DMS 273 (cell line): ENCODE results near the gene NECTIN2.
"Not testable (repeated sequence)": the region's sequence is repeated elsewhere in the genome, so short reads cannot be mapped to it uniquely, and the experiment has no call there.

ENCODE experiments used
- DNase-seq: peaks from one replicate; lab custom pipeline; 2025; ENCODE audit not compliant: unreplicated experiment; lab: John Stamatoyannopoulos, UW

Gene NECTIN2

DNA sequence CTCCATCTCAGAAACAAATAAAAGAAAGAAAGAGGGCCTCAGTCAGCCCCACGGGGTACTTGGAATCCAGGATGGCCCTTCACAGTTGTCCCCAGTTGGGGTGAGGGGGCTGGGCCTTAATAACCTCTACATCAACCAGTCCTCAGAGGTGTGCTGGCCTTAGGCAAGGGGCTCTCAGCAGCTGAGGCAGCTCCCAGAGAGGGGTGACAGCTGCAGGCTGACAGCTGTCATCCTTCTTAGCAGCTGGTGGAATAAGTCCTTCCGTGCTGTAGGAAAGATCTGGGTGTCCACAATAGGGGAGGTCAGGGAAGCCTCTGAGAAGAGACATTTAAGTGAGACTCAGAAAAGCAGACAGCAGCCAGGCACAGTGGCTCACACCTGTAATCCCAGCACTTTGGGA is 29.8 kb upstream of the NECTIN2 start:
- DNase-seq, result peak; percentile 86

DNA sequence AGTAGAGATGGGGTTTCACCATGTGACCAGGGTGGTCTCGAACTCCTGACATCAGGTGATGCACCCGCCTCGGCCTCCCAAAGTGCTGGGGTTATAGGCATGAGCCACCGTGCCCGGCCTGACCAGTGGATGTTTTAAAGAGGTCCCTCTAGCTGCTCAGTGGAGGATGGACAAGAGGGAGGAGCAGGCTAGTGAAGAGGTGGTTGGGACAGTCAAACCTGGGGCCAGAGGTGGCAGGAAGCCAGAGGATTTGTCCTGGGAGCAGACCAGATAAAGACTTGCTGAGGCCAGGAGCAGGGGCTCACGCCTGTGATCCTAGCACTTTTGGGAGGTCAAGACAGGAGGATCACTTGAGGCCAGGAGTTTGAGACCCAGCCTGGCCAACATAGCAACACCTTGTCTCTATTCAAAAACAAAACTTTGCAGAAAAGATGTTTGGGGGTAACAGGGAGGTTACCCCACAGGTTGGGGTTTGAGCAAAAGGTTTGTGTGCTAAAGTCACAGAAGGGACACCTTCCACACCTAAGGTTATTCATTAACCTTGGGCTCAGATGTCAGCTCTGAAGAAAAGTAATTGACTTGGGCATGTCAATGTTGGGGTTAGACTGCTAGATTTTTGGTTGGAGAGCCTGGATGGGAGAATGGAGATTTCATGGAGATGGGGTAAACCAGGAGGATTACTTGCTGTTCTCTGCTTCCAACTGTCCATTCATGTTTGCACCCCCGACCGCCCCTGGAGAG is 28.2 kb upstream of the NECTIN2 start:
- DNase-seq, result no peak

DNA sequence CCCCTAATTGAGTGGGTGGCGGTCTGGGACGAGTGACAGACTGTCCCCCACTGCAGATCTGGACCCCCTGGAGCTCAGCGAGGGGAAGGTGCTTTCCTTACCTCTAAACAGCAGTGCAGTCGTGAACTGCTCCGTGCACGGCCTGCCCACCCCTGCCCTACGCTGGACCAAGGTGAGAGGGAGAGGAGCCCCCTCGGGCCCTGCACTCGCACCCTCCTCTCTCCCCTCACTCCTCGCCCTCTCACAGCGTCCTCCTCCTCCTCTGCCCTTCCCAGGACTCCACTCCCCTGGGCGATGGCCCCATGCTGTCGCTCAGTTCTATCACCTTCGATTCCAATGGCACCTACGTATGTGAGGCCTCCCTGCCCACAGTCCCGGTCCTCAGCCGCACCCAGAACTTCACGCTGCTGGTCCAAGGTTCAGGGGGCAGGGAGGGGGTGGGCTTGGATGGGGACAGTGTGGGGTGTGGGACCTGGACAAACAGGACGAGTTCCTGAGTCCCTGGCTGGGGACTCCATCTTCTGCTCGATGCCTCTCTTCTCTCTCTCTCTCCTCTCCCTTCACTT is 27.5 kb upstream of the NECTIN2 start:
- no peak for DNase-seq

DNA sequence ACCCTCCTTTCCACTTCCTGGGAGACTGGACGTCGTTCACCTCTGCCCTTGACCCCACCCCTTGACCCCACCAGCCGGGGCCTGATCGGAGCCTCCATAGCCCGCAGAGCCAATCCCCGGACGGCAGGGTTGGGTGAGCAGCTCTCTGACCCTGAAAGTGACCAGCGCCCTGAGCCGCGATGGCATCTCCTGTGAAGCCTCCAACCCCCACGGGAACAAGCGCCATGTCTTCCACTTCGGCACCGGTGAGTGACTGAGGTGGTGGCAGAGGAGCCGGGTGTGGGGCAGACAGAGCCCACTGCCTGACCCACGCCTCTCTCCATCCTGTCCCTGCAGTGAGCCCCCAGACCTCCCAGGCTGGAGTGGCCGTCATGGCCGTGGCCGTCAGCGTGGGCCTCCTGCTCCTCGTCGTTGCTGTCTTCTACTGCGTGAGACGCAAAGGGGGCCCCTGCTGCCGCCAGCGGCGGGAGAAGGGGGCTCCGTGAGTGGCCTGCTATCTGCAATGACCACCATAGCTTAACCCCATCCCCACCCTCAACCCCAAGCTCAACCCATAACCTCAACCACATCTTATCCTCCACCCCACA is 26.8 kb upstream of the NECTIN2 start:
- no peak for DNase-seq

DNA sequence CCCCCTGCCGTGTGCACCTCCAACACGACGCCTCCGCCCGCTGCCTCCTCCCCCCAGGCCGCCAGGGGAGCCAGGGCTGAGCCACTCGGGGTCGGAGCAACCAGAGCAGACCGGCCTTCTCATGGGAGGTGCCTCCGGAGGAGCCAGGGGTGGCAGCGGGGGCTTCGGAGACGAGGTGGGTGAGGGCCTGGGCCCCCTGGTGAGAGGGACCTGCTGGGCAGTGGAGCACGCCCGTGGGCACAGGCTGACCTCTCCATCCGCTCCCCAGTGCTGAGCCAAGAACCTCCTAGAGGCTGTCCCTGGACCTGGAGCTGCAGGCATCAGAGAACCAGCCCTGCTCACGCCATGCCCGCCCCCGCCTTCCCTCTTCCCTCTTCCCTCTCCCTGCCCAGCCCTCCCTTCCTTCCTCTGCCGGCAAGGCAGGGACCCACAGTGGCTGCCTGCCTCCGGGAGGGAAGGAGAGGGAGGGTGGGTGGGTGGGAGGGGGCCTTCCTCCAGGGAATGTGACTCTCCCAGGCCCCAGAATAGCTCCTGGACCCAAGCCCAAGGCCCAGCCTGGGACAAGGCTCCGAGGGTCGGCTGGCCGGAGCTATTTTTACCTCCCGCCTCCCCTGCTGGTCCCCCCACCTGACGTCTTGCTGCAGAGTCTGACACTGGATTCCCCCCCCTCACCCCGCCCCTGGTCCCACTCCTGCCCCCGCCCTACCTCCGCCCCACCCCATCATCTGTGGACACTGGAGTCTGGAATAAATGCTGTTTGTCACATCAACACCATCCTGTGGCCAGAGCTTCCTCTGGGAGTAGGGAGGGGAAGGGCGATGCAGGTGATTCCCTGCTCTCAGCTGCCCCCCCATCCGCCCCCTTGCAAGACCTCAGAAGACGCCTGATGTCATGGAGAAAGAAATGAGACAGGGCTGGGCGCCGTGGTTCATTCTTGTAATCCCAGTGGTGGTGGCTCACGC is 25.2 kb upstream of the NECTIN2 start:
- no peak for DNase-seq

DNA sequence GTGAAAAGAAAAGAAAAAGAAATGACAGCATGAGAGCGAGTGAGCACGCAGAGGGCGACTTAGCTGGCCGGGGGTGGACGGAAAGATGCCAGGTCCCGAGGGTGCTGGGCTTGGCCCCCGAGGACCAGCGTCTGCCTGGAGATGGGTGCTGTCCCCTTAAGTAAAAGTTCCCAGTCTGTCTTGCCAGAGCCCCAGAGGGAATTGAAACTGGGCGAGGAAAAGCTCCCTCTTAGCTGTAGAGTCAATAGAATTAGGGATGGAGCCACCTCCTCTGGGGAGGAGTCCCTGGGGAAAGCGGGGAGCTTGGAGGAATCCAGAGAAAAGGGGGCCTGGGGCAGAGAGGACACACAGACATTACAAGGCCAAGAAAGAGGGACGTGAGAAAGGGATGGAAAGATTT is 23.9 kb upstream of the NECTIN2 start:
- no peak for DNase-seq

DNA sequence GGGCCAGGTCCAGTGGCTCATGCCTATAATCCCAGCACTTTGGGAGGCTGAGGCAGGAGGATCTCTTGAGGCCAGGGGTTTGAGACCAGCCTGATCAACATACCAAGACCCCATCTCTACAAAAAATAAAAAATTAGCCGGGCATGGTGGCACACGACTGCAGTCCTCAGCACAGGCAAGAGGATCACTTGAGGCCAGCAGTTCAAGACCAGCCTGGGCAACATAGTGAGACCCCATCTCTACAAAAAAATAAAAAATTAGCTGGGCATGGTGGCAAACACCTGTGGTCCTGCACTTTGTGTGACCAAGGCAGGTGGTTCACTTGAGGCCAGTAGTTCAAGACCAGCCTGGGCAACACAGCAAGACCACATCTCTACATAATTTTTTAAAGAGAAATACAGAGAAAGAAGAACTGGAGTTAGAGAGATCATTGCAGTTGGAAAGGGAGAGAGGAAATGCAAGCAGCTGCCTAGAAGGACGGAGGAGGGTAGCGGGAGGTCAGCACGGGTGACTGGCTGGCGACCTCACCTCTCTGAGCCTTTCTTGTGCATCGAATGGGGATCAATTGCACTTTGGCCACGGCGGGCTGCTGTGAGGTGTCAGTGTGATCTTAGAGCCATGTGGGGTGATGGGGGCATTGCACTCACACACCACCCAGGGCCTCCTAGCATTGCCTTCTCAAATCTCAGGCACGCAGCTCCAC is 23.3 kb upstream of the NECTIN2 start:
- DNase-seq, result no peak

DNA sequence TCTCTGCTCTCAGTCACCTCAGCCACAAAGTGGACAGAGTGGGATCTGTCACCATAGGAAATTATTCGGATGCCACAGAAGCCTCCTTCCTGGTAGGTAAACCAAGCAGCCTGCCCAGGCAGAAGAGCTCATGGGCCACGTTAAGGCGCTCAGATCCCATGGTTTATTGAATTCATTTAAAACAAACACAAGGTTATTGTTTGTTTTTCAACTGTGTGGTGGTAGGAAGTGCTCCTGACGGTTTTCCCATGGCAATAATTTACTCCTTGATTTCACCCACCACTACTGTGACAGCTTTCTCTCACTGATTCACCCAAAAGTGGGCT is 22.8 kb upstream of the NECTIN2 start:
- DNase-seq, result no peak

DNA sequence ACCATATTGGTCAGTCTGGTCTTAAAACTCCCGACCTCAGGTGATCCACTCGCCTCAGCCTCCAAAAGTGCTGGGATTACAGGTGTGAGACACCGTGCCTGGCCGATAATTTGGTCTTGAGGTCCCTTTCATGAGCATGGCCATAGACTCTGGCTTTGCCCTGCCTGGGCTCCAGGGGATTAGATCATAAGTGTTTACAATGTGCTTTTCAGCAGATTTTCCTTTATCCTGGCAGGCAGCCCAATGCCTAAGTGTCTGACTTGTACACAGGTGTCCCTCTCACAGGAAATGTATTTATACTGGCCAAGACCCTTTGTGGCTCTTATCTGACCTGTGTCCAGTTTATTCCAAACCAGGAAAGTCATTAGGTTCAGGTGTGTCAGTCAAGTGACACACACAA is 21.3 kb upstream of the NECTIN2 start:
- no peak for DNase-seq

DNA sequence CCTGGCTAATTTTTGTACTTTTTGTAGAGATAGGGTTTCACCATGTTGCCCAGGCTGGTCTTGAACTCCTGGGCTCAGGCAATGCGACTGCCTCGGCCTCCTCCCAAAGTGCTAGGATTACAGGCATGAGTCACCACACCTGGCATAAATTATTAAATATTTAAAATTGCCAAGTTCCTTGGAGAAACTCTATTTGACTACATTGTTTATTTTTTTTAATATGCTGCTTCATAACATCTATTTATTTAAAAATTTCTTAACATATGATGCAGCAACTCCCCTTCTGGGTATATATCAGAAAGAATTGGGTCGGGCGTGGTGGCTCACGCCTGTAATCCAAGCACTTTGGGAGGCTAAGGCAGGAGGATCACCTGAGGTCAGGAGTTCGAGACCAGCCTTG is 13.2 kb upstream of the NECTIN2 start:
- DNase-seq, result not testable (repeated sequence)

DNA sequence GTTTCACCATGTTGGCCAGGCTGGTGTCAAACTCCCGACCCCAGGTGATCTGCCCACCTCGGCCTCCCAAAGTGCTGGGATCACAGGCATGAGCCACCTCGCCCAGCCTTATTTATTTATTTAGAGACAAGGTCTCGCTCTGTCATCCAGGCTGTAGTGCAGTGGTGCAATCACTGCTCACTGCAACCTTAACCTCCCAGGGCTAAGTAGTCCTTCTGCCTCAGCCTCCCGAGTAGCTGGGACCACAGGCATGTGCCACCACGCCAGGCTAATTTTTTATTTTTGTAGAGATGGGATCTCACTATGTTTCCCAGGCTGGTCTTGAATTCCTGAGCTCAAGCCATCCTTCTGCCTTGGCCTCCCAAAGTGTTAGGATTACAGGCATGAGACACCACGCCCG is 11.7 kb upstream of the NECTIN2 start:
- DNase-seq, result not testable (repeated sequence)

DNA sequence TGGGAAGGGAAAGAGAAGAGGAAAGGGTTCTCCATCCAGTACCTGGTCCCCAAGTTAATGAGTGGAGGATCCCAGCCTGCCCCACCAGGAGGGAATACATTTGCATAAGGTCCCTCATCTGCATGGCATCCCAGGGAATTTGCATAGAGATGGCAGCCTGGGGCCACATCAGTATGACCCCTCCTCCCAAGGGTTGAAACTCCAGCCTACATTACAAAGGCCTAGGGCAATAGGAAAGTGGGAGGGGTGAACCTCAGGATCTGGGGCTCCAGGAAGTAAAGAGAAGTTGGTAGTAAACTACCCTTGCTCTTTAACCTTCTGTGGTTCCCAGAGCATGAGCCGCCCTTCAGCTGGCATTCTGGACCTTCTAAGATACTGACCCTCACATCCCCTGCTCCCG is 6.8 kb upstream of the NECTIN2 start:
- DNase-seq, result no peak

DNA sequence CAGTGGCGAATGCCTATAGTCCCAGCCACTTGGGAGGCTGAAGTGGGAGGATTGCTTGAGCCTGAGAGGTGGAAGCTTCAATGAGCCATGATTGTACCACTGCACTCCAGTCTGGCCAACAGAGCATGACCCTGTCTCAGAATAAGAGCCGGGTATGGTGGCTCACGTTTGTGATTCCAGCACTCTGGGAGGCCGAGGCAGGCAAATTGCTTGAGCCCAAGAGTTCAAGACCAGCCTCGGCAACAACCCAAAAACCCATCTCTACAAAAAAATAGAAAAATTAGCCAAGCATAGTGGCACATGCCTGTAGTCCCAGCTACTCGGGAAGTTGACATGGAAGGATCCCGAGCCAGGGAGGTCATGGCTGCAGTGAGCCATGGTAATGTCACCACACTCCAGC is 5.3 kb upstream of the NECTIN2 start:
- no peak for DNase-seq

DNA sequence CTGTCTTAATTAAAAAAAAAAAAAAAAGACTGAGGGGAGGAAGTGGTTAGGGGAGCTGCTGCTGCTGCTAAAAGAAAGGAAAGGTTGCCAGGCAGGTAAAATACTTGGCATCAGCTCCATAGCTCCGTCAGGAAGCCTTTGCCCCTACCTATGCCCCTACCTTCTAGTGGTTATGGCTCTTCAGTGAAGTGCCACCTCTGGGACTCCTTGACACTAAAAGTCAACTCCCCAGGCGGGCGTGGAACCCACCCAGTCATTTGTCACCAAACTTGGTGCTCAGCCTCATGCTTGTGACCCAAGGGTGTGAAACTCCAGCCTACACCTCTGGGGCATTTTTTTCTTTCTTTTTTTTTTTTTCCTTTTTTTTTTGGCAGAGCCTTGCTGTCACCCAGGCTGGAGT is 4.9 kb upstream of the NECTIN2 start:
- DNase-seq, result no peak

DNA sequence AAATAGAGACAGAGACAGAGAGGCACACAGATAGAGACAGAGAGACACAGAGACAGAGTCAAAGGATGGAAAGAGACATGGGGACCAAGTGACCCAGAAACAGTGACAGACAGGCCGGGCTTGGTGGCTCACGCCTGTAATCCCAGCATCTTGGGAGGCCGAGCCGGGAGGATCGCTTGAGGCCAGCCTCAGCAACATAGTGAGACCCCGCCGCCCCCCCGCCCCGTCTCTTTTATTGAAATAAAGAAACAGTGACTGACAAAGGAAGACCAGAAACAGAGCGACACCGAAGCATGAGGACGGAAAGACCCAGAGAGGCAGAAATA is 848 bp upstream of the NECTIN2 start:
- no peak for DNase-seq

DNA sequence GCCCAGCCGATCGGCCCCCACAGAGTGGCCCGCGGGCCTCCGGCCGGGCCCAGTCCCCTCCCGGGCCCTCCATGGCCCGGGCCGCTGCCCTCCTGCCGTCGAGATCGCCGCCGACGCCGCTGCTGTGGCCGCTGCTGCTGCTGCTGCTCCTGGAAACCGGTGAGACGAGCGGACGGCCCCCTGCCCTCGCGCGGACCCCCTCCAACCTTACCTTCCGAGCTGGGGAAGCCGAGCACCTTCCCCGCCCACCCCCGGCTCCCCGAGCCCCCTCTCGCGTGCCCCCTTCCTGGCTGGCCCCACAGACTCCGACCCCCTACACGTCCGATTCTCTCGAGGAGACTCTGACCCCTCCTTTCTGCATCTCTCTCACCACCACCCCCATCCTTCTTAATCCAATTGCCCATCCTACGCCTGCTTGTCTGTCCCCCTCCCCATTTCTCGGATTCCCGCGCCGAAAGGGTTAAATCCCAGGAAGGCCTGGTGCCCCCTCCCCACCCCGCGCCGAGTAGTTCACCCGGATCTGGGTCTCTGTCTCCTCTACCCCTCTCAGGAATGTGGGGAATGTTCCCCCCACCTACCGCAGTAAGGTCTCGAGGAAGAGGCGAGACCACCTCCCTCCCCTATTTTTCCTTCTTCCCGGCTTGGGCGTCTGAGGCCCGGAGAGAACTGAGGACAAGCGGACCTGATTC is 502 bp downstream of the NECTIN2 start:
- no peak for DNase-seq

DNA sequence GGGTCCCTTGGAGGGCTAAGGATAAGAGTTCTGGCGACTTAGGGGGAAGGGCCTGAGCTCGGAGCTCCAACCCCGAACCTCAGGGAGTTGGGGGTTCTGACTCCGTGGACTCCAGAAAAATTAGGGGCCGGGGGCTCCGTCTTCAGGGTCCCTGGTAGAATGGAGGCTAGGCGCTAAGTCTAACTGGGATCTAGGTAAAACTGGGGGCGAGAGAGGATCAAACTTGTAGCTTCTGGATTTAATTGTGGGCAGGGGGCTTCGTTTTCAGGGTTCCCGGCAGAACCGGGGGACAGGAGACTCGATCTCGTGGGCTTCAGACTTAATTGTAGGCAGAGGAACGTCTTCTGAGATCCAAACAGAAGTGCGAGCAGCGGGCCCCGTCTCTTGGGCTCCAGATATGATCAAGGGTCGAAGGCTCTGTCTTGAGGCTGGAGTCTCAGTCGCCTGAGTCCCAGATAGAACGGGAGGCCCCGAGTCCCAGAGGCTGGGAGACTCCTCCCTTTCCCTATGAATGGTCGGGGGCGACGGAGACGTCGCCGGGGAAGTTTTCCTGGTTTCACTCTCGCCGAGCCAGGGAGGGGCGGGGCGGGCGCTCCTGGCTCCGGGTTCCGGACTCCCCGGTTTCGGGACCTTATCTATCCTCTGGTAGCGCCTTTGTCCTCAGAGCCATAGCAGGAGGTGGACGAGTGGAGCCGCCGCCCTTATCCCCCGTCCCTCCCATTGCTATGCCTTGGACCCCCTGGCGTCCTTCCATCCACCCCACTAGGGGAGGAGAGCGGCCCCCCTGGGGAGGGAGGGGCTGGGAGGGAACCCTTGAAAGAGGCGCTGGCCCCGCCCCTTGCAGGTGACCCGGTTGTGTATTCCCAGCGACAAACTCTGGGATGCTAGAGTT is 1.3 kb downstream of the NECTIN2 start:
- DNase-seq, result peak; percentile 53

DNA sequence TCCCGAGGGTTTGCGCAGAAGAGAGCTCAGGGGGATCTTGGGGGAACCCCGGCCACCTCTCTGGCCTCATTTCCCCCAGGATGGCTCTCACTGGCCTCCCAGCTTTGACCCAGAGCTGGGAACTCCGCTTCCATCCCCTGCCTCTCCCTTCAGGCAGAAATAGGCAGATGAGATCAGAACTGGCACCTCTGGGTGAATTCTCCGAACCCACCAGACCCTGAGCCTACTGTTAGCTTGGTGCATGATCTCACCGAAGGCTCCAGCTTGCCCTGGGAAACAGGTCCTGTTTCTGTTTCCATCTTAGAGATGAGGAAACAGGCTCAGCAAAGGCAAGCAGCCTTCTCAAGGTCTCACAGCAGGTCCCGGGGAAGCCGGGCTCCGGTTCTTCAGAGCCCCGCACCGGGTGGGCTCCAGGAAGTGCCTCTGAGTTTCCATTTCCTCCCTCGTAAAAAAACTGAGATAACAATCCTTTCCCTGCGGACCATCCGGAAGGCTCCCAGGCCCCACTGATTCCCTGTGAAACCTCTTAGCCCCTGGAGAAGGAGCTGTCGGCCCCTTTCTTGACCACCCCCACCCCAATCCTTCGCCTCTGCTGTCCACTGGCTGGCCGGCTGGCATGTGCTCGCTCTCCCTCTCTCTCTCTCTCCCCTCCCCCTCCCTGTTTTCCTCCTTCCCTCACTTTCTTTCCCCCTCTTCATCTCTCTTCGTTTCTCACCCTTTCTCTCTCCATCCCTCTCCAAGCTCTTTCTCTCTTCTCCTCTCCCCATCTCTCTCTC is 2.1 kb downstream of the NECTIN2 start:
- DNase-seq, result peak; percentile 46
